ENCODE data around the gene PRRG1.
A peak's percentile ranks its signal among the peaks of the same experiment; 100 is the strongest.
"Not testable (repeated sequence)": the region's sequence is repeated elsewhere in the genome, so short reads cannot be mapped to it uniquely, and the experiment has no call there.

The PRRG1 gene

DNA sequence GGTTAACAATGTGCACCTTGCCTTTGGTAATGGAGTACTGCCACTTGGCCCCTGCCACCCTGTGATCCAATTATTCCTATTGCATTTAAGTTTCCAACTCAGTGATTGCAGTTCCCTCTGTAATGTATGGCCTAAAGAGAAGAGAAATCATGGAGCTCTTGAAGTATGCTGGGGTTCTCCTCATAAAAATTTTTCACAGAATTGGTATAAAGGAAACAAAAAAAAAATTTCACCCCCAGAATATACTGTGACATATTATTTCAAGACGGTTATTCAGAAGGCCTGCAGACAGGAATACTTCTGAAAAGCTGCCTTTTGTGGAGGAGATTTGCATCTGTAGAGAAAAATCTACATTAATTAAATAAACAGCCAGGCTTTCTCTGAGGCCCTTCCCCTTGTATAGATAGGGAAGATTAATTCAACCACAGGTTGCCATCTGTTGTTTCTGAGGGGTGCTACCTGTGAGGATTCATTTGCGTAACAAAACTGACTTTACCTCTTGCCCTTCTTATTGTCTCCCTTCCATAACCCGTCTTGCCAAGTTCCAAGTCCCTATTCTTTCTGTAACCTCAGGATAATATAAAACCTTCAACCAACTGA, 127.5 kb downstream of the PRRG1 start:
- DNase-seq, result no peak

DNA sequence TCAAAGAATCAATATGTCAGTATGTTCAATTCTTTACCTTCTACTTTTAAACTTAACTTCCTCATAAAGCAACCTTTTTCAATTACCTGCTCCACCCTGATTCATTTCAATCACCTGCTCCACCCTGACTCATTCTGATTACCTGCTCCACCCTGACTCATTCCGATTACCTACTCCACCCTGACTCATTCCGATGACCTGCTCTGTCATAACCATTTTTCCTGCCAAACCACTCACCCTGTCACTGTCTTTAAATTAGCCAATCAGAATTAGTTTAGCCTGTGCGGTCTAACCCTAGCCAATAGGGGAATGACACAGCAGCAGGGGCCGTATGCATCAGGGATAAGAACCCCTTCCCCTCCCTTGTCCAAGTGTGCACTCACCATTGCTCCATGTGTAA, 135.2 kb downstream of the PRRG1 start:
- peak; percentile 27 for DNase-seq

DNA sequence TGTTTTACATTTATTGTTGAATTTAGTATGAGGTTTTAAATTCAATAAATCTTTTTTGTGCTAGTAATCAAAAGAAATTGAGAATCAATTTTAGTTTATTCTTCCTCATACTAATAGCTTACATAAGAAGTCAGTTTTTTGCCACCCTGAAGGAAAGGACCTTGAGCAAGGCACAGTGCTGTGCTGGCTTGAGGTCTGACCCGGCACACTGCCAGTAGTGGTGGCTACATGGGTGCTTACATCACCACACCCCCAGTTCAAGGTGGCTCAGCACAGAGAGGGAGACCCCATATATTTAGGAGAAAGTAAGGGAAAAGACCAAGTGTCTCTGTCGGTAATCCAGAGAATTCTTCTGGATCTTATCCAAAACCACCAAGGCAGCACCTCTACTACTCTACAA, 136.3 kb downstream of the PRRG1 start:
- no peak for DNase-seq

- DNase-seq, result no peak
These were observed 138.1 kb downstream of the PRRG1 start for GRCh38 chrX:37487271-37487670.

- DNase-seq, result no peak
These were observed 139.2 kb downstream of the PRRG1 start for GRCh38 chrX:37488323-37488722.

- DNase-seq, result no peak
These were observed 142.5 kb downstream of the PRRG1 start for GRCh38 chrX:37491686-37492085.

DNA sequence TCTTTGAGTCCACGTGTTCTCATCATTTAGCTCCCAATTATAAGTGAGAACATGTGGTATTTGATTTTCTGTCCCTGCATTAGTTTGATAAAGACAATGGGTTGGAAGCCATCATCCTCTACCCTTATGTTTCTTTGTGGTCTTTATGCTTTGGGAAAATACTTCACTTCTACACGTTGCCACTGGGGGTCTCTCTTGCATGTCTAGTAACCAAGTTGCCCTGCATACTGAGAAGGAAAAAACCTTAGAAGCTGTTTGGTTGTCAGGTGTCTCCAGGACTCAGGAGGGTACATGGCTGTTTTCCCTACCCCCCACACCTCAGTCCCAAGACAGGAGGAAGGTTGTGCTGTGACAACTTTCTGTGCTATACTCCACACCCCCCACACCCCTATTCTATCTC, 146.6 kb downstream of the PRRG1 start:
- not testable (repeated sequence) for DNase-seq

DNA sequence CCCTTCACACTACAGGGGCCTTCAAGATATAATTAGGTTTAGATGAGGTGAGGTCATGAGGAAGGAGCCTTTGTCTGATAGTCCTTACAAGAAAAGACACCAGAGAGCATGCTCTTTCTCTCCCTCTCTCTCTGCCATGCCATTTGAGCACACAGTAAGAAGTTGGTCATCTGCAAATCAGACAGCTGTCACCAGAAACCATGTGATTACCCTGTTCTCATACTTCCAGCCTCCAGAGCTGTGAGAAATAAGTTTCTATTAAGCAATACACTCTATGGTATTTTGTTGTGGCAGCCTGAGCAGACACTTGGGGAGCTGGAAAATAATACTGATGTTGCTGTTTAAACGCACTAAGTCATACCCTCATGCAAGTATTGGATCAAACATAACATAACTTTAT, 148.0 kb downstream of the PRRG1 start:
- DNase-seq, result not testable (repeated sequence)

GRCh38 chrX:37498323-37498722, 149.2 kb downstream of the PRRG1 start:
- not testable (repeated sequence) for DNase-seq

GRCh38 chrX:37499649-37500048, 150.5 kb downstream of the PRRG1 start:
- DNase-seq, result not testable (repeated sequence)

GRCh38 chrX:37504991-37505390, 155.8 kb downstream of the PRRG1 start:
- no peak for DNase-seq
